ENCODE measurements around the gene ATL3. TPM values are rescaled to one million over a fixed set of nuclear protein-coding genes. Genes with fewer than 3 reads are reported as not detected.

The ATL3 gene
- total and polyA plus RNA-seq, 2 of the 13 experiments (the other 11 are each of a cell fraction or from before 2014, with no cell fraction given) = not detected

GRCh38 chr11:63682066-63683021 lies 11.2 kb upstream of the ATL3 start (continued):
- TF ChIP-seq ZNF142 (CRISPR knock-in tag; IDR thresholded peaks at IDR 0.05) = no peak

GRCh38 chr11:63681321-63682065 lies 10.3 kb upstream of the ATL3 start, which contains the start of gene RTN3:
TSS of gene RTN3 (plus strand) at chr11:63681500. CDS start at chr11:63681637, 137 bp downstream.
- H3K9ac ChIP-seq (ENCODE audit: insufficient read depth, low read depth, low read length) = peak within 1 kb of the TSS; percentile 77
- peaks cover 0 to 4% of the 10 kb centered on the region in 2 experiments; a peak in 2 of 5 replicates for H3K27me3 ChIP-seq (ENCODE audit: control insufficient read depth in 1 of 2, insufficient read depth in 2 of 2, low read length in 2 of 2)
- WGBS (ENCODE audit: low lambda C conversion rate) = under 1% methylated on average over 46 of the region's 74 CpGs
- no peaks in the 10 kb centered on the region; the same call in 1 of the 2 replicates for H4K20me1 ChIP-seq (ENCODE audit: insufficient read depth, low read length)
- H3K4me2 ChIP-seq (ENCODE audit: low read depth, low read length) = peak within 1 kb of the TSS; percentile 92
- in situ Hi-C loops (cut with HindIII; ENCODE audit: extremely low pct_ligation_motif_present, low pct_unique_long_range_greater_than_20kb) = no loop called here
- peaks cover 28% of the 10 kb centered on the region for H3K4me1 ChIP-seq (ENCODE audit: insufficient read depth, low read length)
- ATAC-seq (peak; percentile 89), FAIRE-seq (no peak), DNase-seq (ENCODE audit: low spot score) (peak; percentile 91)
- H3K27ac ChIP-seq (ENCODE audit: extremely low read length, insufficient read depth, low read length) = peak within 1 kb of the TSS; percentile 86
- ChIA-PET CTCF (ENCODE audit: low intra/inter-chr PET ratio, low total read pairs) (no interaction called here), POLR2A (interaction anchor here (0.6 to 2.8 kb wide), 16 partner anchors 8 to 674 kb away, joined by 3 to 16 read pairs (median 3); partner anchors contain the start of gene ZFTA)
- no peaks in the 10 kb centered on the region for H3K36me3 ChIP-seq (replicated peaks in 1 of 2; ENCODE audit: control insufficient read depth in 1 of 2, insufficient read depth in 2 of 2, low read length in 2 of 2)
- no TSS peak for BruUV-seq (replicated peaks)
- H3K4me3 ChIP-seq (replicated peaks in 1 of 3; ENCODE audit: insufficient read depth in 1 of 3, low read depth in 2 of 3, low read length in 3 of 3) = peak within 1 kb of the TSS; percentile 78 to 83 (median 79)
- peaks cover 27% of the 10 kb centered on the region for H3K79me2 ChIP-seq (ENCODE audit: insufficient read depth, low read length)
- H3K9me3 ChIP-seq (ENCODE audit: low read length) = no peaks in the 10 kb centered on the region
- intact Hi-C loops (cut with micrococcal nuclease; ENCODE audit: unreplicated experiment) = loop anchor here (5.0 kb wide), 1 partner anchor 56 kb away; no protein-coding TSS in a partner anchor
- peak within 1 kb of the TSS; percentile 96 for H2AFZ ChIP-seq (ENCODE audit: low read length)
- TF ChIP-seq FIP1L1 (IDR thresholded peaks at IDR 0.05; ENCODE audit: borderline replicate concordance, insufficient read depth, low read depth, low read length) (no peak), HNRNPLL (IDR thresholded peaks at IDR 0.05; ENCODE audit: low read depth, low read length, poor library complexity, severe bottlenecking) (peak; percentile 99), GZF1 (CRISPR knock-in tag; IDR thresholded peaks at IDR 0.05) (no peak), MZF1 (CRISPR knock-in tag; IDR thresholded peaks at IDR 0.05; ENCODE audit: borderline replicate concordance) (no peak), ZNF143 (CRISPR knock-in tag; IDR thresholded peaks at IDR 0.05) (no peak), DBP (CRISPR knock-in tag; IDR thresholded peaks at IDR 0.05; ENCODE audit: not compliant biosample characterization) (no peak), HMGA1 (CRISPR knock-in tag; conservative IDR thresholded peaks at IDR 0.05) (no peak), RELA (CRISPR knock-in tag; IDR thresholded peaks at IDR 0.05) (no peak; the same call in 1 of the 2 replicates), ZNF770 (CRISPR knock-in tag; IDR thresholded peaks at IDR 0.05) (no peak)

Data from HepG2 (cell line).